Measurements from ENCODE around the gene TIGD6. TPM values are rescaled to one million over a fixed set of nuclear protein-coding genes. Genes with fewer than 3 reads are reported as not detected.

TIGD6 gene
- total and polyA plus RNA-seq, 3 experiments from 2014 or later, result 1.5 to 3.1 (median 3.0) TPM

DNA sequence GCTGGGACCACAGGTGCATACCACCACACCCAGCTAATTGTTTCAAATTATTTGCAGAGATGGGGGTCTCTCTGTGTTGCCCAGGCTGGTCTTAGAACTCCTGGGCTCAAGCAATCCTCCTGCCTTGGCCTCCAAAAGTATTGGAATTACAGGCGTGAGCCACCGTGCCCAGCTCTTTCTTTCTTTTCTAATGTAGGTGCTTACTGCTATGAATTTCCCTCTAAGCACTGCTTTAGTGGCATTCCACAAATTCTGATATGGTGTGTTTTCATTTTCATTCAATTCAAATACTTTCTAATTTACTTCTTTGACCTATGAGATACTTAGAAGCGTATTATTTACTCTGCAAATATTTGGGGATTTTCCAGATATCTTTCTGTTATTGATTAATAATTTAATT lies 15.0 kb upstream of the TIGD6 start:
- no peaks in the 10 kb centered on the region for H3K27me3 ChIP-seq (ENCODE audit: insufficient read depth, low read length, poor library complexity, severe bottlenecking)
- no peaks in the 10 kb centered on the region for H3K27me3 Mint-ChIP-seq
- no peaks in the 10 kb centered on the region for H3K4me1 ChIP-seq (ENCODE audit: insufficient read depth, low read length)
- no peak overlapping the region for H3K4me3 ChIP-seq (ENCODE audit: low read length)
- H3K36me3 ChIP-seq (ENCODE audit: insufficient read depth, low read length), result peaks cover 76% of the 10 kb centered on the region
- H3K36me3 Mint-ChIP-seq, result peaks cover 50 to 96% (median 61%) of the 10 kb centered on the region in 3 donors
- H3K4me3 Mint-ChIP-seq, result no peak overlapping the region
- H3K27ac ChIP-seq (ENCODE audit: low read depth, low read length), result no peak overlapping the region
- no peak for DNase-seq
- ChIA-PET CTCF (no interaction called here), POLR2A (no interaction called here)
- H3K9me3 ChIP-seq (ENCODE audit: low read length), result no peaks in the 10 kb centered on the region
- H3K27ac Mint-ChIP-seq, result no peak overlapping the region
- peaks cover 0 to 8% (median 4%) of the 10 kb centered on the region in 5 donors for H3K9me3 Mint-ChIP-seq
- H3K4me1 Mint-ChIP-seq, result peaks cover 0 to 6% (median 6%) of the 10 kb centered on the region in 3 donors

DNA sequence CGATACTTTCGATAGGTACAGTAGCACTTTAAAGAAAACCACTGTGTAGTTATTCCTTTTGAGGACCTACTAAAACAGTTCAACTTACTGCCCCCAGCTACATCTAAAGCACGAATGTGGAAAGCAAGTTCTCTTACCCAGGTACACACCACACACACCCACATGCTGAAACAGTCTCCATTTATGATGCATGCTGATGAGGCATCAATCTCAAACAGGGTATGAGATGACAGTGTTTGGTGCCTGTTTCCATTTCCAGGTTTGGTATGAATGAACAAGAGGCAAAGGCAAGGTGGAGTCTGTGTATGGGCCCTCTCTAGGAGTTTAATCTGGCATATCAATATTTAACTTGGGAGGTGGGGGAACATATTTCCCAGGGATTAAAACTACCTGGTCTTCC lies 14.0 kb upstream of the TIGD6 start:
- Histone ChIP-seq H3K4me1 (ENCODE audit: insufficient read depth, low read length) (no peaks in the 10 kb centered on the region), H3K27me3 (ENCODE audit: insufficient read depth, low read length, poor library complexity, severe bottlenecking) (no peaks in the 10 kb centered on the region), H3K4me3 (ENCODE audit: low read length) (no peak overlapping the region), H3K36me3 (ENCODE audit: insufficient read depth, low read length) (peaks cover 74% of the 10 kb centered on the region), H3K9me3 (ENCODE audit: low read length) (no peaks in the 10 kb centered on the region), H3K27ac (ENCODE audit: low read depth, low read length) (no peak overlapping the region)
- ChIA-PET POLR2A (no interaction called here), CTCF (no interaction called here)
- DNase-seq, result no peak
- H3K27me3 Mint-ChIP-seq, result no peaks in the 10 kb centered on the region
- no peak overlapping the region for H3K4me3 Mint-ChIP-seq
- peaks cover 0 to 8% (median 4%) of the 10 kb centered on the region in 5 donors for H3K9me3 Mint-ChIP-seq
- H3K36me3 Mint-ChIP-seq, result peaks cover 45 to 96% (median 60%) of the 10 kb centered on the region in 3 donors
- H3K27ac Mint-ChIP-seq, result no peak overlapping the region
- H3K4me1 Mint-ChIP-seq, result peaks cover 2 to 6% (median 6%) of the 10 kb centered on the region in 3 donors

DNA sequence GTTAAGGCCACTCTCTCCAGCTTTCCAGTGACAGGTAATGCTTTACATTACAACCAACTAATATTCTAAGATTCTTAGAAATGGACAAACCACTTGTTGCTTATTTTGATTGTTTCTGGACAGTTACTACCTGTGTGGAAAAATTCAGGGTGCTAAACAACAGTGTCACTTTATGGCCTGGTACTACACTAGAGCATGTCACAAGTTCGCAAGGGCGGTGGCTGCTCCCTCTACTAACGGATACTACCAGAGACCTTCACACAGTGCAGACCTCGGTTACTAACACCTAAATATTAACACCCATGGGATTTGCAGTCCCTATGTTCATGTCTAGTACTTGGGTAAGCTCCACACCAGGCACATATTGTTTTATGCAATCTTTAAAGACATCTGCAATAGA lies 13.5 kb upstream of the TIGD6 start:
- H3K27me3 ChIP-seq (ENCODE audit: insufficient read depth, low read length, poor library complexity, severe bottlenecking), result no peaks in the 10 kb centered on the region
- POLR2A ChIA-PET, result no interaction called here
- peaks cover 0 to 8% (median 4%) of the 10 kb centered on the region in 5 donors for H3K9me3 Mint-ChIP-seq
- H3K27ac Mint-ChIP-seq, result no peak overlapping the region
- peaks cover 69% of the 10 kb centered on the region for H3K36me3 ChIP-seq (ENCODE audit: insufficient read depth, low read length)
- H3K4me3 ChIP-seq (ENCODE audit: low read length), result no peak overlapping the region
- no peak overlapping the region for H3K27ac ChIP-seq (ENCODE audit: low read depth, low read length)
- H3K4me3 Mint-ChIP-seq, result no peak overlapping the region
- H3K36me3 Mint-ChIP-seq, result peaks cover 43 to 95% (median 55%) of the 10 kb centered on the region in 3 donors
- peaks cover 5 to 11% (median 6%) of the 10 kb centered on the region in 3 donors for H3K4me1 Mint-ChIP-seq
- no peaks in the 10 kb centered on the region for H3K27me3 Mint-ChIP-seq
- H3K4me1 ChIP-seq (ENCODE audit: insufficient read depth, low read length), result no peaks in the 10 kb centered on the region
- CTCF ChIA-PET, result no interaction called here
- DNase-seq, result no peak
- no peaks in the 10 kb centered on the region for H3K9me3 ChIP-seq (ENCODE audit: low read length)

DNA sequence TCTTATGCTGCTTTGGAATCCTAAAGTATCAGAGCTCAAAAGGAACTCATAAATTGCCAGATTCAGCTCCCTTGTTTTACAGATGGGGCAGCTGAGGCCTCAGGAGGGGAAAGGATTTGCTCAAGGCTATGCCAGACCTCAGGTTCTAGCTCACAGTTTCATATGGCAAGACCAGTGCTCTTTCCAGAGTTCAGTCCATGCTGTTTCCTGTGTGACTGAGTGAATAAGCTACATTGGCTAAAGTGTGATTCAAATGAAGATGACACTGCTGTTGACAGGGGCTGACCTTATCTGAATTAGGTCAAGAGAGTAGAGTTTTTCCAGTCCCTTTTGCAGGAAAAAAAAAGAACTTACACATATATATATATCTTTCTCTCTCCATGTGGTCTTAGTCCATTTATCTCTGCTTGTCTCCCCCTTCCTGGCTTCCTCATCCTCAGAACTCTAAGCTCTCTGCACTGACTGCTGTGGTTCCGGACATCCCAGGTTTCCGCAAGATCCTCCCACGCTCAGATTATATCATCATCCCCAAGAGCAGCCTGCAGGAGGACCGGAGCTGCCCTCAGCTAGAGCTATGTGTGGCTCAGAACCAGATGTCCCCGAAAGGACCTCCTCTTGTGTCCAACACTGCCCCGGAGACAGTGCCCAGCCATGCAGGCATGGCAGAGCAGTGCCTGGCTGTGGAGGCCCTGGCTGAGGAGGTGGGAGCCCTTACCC lies 9.4 kb upstream of the TIGD6 start:
- Mint-ChIP-seq H3K9me3 (peaks cover 0 to under 1% (median 0%) of the 10 kb centered on the region in 5 donors), H3K4me1 (peaks cover 13 to 33% (median 32%) of the 10 kb centered on the region in 3 donors), H3K27me3 (no peaks in the 10 kb centered on the region), H3K27ac (peak overlapping the region in 3 of 8 donors; percentile 5 to 35 (median 21)), H3K4me3 (no peak overlapping the region), H3K36me3 (peaks cover 26 to 89% (median 34%) of the 10 kb centered on the region in 3 donors)
- no peak for DNase-seq
- no peak overlapping the region for H3K27ac ChIP-seq (ENCODE audit: low read depth, low read length)
- no peak overlapping the region for H3K4me3 ChIP-seq (ENCODE audit: low read length)
- CTCF ChIA-PET, result interaction anchor here (0.7 to 1.0 kb wide), 3 partner anchors 11 to 56 kb away, joined by 3 read pairs; no protein-coding TSS in a partner anchor
- peaks cover 51% of the 10 kb centered on the region for H3K36me3 ChIP-seq (ENCODE audit: insufficient read depth, low read length)
- H3K9me3 ChIP-seq (ENCODE audit: low read length), result no peaks in the 10 kb centered on the region
- H3K27me3 ChIP-seq (ENCODE audit: insufficient read depth, low read length, poor library complexity, severe bottlenecking), result no peaks in the 10 kb centered on the region
- no peaks in the 10 kb centered on the region for H3K4me1 ChIP-seq (ENCODE audit: insufficient read depth, low read length)
- POLR2A ChIA-PET, result no interaction called here

DNA sequence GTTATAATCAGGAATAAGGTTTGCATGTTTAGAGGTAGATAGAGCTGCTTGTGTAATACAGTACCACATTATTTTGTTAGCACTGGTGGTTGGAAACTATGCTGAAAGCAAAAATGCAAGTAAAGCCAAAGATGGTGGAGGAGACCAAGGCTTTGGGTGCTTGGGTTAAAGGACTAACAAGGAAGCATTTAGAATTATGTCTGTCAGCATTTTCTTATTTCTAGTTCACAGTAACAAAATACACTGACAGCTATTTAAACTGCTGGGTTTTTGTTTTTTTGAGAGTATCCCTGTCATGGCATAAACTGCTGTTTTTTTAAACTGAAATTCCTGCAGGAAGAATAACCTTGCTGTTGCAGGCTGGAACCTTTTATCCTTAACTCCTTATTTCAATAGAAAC lies 6.6 kb upstream of the TIGD6 start:
- Histone ChIP-seq H3K36me3 (ENCODE audit: insufficient read depth, low read length) (peaks cover 27% of the 10 kb centered on the region), H3K9me3 (ENCODE audit: low read length) (no peaks in the 10 kb centered on the region), H3K4me3 (ENCODE audit: low read length) (no peak overlapping the region), H3K27me3 (ENCODE audit: insufficient read depth, low read length, poor library complexity, severe bottlenecking) (no peaks in the 10 kb centered on the region), H3K27ac (ENCODE audit: low read depth, low read length) (no peak overlapping the region), H3K4me1 (ENCODE audit: insufficient read depth, low read length) (peaks cover 8% of the 10 kb centered on the region)
- Mint-ChIP-seq H3K27ac (no peak overlapping the region), H3K4me1 (peaks cover 23 to 58% (median 54%) of the 10 kb centered on the region in 3 donors), H3K27me3 (no peaks in the 10 kb centered on the region), H3K36me3 (peaks cover 1 to 81% (median 18%) of the 10 kb centered on the region in 3 donors), H3K9me3 (no peaks in the 10 kb centered on the region), H3K4me3 (no peak overlapping the region)
- CTCF ChIA-PET, result interaction anchor here (1.3 to 2.0 kb wide), 2 partner anchors 16 to 46 kb away, joined by 3 to 6 read pairs; no protein-coding TSS in a partner anchor
- POLR2A ChIA-PET, result no interaction called here
- DNase-seq, result no peak

DNA sequence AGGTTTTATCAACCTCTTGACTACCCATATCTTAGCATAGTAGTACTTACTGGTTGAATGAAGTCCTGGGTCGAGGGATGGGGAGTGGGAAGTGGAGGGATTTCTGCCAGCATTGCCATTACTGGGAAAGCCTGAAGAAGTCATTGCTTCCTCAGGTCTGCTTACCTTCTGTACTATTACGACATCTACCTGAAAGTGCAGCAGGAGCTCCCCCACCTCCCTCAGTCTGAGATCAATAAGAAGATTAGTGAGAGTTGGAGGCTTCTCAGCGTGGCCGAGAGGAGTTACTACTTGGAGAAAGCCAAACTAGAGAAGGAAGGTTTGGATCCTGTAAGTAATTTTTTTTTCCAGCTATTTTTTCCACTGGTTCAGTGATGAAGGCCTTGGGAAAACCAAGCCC lies 5.9 kb upstream of the TIGD6 start:
- Histone ChIP-seq H3K9me3 (ENCODE audit: low read length) (no peaks in the 10 kb centered on the region), H3K36me3 (ENCODE audit: insufficient read depth, low read length) (peaks cover 24% of the 10 kb centered on the region), H3K27ac (ENCODE audit: low read depth, low read length) (no peak overlapping the region), H3K27me3 (ENCODE audit: insufficient read depth, low read length, poor library complexity, severe bottlenecking) (no peaks in the 10 kb centered on the region), H3K4me3 (ENCODE audit: low read length) (no peak overlapping the region), H3K4me1 (ENCODE audit: insufficient read depth, low read length) (peaks cover 12% of the 10 kb centered on the region)
- ChIA-PET POLR2A (no interaction called here), CTCF (interaction anchor here (1.3 to 2.0 kb wide), 3 partner anchors 10 to 45 kb away, joined by 3 to 7 read pairs (median 6); no protein-coding TSS in a partner anchor)
- Mint-ChIP-seq H3K4me3 (no peak overlapping the region), H3K9me3 (no peaks in the 10 kb centered on the region), H3K27ac (peak overlapping the region in 1 of 8 donors; percentile 86), H3K27me3 (no peaks in the 10 kb centered on the region), H3K4me1 (peaks cover 27 to 65% (median 59%) of the 10 kb centered on the region in 3 donors), H3K36me3 (peaks cover 0 to 79% (median 17%) of the 10 kb centered on the region in 3 donors)
- DNase-seq, result no peak

DNA sequence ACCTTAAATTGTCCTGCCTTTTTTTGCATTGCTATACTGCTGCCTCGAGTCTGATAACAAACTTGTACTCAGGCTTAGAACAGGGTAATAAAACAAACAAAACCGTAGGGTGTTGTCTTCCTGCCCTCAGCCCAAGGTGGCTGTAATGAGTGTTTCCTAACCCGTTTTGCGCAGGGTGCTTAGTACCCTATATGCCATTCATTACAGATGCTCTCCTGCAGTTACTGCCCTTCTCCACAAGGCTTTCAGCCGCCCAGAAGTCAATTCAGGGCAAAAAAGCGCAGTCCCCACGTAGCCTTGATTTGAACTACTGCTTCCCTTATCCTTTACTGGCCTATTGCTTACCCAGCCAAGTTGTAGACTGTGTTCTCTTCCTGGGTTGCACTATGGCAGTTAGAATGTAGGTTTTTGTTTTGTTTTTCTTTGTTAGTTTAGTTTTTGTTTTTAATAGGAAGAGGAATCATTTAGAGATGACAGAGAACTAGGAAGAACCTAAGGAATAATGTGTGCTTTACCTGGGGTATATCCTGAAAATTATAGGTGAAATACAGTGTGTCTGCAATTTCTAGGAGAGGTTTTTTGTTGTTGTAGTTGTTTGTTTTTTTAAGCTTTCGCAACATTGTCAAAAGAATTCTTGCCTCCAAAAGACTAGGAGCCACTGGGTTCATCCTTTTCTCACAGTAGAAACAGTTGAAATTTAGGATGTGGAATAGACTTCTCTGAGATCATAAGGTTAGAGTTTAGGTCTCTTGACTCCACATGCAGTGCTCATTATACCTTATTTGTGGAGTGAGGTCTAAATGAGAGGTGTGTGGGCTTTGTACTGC lies 1.4 kb upstream of the TIGD6 start:
- no peaks in the 10 kb centered on the region for H3K27me3 Mint-ChIP-seq
- Histone ChIP-seq H3K27ac (ENCODE audit: low read depth, low read length) (peak overlapping the region; percentile 73), H3K4me1 (ENCODE audit: insufficient read depth, low read length) (peaks cover 20% of the 10 kb centered on the region), H3K36me3 (ENCODE audit: insufficient read depth, low read length) (peaks cover 1% of the 10 kb centered on the region), H3K9me3 (ENCODE audit: low read length) (no peaks in the 10 kb centered on the region), H3K4me3 (ENCODE audit: low read length) (peak overlapping the region; percentile 81), H3K27me3 (ENCODE audit: insufficient read depth, low read length, poor library complexity, severe bottlenecking) (no peaks in the 10 kb centered on the region)
- peak overlapping the region; percentile 79 to 97 (median 94) for H3K27ac Mint-ChIP-seq
- H3K4me3 Mint-ChIP-seq, result peak overlapping the region; percentile 88 to 96 (median 90)
- peaks cover 0 to 43% (median 7%) of the 10 kb centered on the region in 3 donors for H3K36me3 Mint-ChIP-seq
- H3K9me3 Mint-ChIP-seq, result no peaks in the 10 kb centered on the region
- ChIA-PET POLR2A (no interaction called here), CTCF (interaction anchor here (1.7 kb wide), 1 partner anchor 168 kb away, joined by 4 read pairs; no protein-coding TSS in a partner anchor)
- peaks cover 35 to 66% (median 58%) of the 10 kb centered on the region in 3 donors for H3K4me1 Mint-ChIP-seq
- peak; percentile 41 to 69 (median 55) for DNase-seq

All from CD8-positive, alpha-beta memory T cell (primary cell).